Germinal center (tissue), 1 donor: Measurements from ENCODE around the gene DNASE1L1.

Source experiments
- DNase-seq: peaks from one replicate; pipeline ENCODE4 v3.0.0; 2012; ENCODE audit warnings: mixed read lengths, low spot score

Gene DNASE1L1

DNA sequence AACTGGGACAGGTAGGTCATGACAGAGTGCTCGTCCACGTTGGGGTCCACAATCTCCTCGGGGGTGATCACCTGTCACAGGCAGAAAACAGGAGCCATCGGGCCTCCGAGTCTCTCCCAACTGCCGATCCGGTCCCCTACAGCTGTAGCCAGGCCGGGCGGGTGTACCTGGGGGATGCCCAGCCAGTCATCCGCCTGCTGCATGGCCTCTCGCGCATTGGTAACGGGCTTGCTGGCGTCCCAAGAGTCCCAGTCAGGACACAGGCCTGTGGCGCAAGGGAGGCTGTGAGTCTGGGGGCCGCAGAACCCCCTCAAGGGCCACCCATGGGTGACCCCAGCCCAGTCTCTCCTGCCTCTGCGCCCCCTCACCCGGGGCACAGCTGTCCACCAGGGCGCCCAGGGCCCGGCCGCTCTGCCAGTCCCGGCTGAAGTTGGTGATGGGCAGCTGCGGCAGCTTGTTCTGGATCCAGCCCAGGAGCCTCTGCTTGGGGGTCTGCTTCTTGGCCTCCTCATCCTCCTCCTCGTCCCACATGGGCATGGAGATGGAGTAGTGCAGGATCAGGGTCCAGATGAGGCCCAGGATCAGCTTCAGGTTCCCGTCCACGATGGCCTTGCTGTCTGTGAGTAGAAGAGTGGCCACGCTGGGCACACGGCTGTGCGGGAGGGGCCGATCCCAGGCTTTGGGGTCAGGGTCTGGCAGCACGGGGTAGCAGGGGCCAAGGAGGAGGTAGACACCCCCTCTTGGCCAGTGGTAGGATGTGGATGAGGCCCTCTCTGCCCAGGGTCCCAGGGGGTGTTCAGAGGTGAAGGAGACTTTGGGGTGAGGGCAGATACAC is 41.4 kb downstream of the DNASE1L1 start:
- no peak for DNase-seq

DNA sequence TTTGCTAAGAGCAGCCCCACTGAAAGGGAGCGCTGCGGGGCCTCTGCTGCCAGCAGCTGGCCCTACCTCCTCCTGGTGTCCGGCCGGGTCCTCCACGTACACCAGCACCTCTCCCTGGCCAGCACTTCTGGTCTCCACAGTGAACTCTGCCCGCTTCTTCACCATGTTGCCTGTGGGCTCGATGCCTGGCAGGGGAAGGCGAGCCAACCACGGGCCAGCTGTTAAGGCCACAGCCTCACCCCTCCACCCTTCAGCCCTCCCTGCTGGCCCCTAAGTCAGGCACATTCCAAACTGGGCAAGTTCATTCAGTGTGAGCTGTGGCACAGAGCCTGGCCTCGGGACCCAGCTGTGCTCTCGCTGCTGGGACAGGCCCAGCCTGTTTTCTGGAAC is 42.4 kb downstream of the DNASE1L1 start:
- no peak for DNase-seq

DNA sequence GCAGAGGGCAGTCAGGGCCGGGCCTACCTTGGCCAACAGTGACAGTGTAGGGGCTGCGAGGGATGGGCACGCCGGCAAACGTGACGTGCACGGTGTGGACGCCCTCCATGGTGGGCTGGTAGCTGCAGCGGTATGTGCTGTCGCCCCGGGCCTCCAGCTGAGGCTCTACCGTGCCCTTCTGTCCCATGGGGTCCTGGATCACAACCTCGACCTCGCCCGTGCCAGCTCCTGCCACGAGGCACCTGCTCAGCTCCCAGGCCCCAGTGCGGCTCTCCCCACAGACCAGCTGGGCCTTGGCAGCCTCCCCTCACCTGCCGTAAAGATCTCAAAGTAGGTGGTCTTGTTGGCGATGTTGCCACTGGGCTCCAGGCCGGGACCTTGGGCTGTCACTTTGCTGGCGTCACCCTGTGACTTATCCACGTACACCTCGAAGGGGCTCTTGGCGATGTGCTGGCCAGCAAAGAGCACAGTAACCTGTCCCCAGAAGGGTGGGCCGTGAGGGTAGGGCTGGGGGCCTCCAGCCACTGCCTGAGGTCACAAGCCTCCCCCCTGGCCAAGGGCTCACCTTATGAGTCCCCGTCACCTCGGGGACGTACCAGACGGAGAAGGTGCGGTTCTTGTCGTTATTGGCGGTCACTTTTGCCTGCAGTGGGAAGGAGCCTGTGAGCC is 42.9 kb downstream of the DNASE1L1 start:
- DNase-seq = no peak

DNA sequence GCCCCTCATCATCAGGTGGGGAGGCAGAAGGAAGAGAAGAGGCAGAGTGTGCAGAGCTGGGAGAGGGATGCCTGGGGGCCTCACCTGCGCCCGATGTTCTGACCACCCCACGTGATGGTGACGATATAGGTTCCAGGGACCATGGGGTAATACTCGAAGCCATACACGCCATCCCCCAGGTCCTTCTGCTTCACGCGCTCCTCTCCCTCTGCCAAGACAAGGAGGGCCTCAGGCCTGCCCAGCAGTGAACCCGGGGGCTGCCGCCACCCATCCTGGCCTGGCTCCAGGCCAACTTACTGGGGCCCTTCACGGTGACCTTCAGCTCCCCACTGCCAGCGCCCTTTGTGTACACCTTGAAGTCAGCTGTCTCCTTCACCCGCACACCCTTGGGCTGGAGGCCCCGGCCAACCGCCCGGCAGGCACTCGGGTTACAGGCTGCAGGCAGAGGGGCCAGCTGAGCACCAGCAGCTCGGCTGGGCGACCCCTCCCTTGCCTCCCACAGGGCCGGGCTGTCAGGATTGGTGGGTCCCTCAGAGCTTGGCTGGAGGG is 43.9 kb downstream of the DNASE1L1 start:
- DNase-seq = no peak

DNA sequence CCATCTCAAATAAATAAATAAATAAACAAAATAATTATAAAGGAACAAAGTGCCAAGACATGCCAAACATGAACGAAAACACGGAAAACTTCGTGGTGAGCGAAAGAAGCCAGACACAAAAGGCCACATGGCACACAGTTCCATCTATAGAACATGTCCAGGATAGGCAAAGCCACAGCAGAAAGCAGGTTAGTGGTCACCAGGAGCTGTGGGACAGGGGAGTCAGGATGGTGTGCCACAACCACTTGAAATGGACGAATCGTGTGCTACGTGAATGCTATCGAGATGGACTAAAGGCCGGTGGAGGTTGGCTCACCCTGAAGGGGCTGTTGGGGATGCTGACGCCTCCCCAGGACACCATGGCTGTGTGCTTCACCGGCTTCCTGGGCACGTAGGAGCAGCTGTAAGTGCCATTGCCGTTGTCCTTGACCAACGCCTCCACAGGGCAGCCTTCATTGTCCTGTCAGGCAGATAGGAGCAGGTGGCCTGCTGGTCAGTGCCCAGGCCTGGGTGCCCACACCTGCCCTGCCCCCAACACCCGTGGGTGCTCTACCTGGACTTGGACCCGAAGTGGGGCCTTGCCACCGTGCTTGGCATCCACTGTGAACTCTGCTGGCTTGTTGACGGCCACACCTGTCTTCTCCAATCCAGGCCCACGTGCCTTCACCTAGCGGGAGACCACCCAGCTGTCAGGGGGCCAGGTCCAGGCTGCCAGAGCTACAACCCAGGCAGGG is 45.2 kb downstream of the DNASE1L1 start:
- no peak for DNase-seq

DNA sequence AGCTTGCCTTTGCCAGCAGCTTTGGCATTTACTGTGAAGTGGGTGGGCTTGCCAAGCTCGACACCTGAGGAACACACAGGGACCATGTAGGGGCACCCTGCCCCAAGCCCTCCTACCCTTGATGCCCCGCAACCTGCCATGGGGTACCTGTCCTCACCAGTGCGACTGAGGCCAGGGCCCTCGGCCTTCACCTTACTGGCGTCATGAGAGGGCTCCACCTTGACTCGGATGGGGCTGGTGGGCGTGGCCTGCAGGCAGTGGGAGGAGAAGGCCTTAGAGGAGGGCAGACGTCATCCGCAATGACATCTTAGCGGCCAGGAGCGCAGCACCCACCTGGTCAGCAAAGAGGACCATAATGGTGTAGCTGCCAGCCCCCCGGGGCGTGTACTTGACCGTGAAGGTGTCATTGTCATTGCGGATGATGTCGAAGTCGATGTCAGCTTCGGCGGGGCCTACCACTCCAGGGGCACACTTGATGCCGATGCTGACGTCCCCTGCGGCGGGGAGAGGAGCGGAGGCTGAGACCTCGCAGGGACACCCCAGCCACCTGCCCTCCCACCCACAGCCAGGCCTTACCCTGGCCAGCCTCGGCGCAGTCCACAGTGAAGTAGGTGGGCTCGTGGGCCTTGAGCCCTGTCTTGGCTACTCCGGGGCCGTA is 46.8 kb downstream of the DNASE1L1 start:
- no peak for DNase-seq

DNA sequence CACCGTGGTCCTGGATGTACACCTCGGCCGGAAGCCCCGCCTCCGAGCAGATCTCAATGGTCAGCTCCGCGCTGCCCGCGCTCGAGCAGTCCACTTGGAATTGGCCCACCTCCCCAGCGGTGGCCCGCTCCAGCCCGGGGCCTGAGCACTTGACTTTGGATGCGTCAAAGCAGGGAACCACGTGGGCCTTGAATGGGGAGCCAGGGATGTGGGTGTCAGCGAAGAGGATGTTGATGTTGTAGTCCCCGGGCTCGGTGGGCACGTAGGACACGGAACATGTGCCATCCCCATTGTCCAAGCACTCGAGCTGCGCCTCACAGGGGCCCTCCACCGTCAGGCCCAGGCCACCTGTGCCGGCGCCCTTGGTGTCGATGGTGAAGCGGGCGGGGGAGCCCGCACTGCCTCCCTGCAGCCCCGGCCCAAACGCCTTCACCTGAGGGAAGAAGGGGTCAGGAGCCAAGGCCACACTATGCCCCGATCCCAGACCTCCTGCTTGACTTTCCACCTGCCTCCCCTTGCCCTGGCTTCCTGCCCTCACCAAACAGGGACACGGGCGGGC is 48.8 kb downstream of the DNASE1L1 start:
- DNase-seq = no peak

DNA sequence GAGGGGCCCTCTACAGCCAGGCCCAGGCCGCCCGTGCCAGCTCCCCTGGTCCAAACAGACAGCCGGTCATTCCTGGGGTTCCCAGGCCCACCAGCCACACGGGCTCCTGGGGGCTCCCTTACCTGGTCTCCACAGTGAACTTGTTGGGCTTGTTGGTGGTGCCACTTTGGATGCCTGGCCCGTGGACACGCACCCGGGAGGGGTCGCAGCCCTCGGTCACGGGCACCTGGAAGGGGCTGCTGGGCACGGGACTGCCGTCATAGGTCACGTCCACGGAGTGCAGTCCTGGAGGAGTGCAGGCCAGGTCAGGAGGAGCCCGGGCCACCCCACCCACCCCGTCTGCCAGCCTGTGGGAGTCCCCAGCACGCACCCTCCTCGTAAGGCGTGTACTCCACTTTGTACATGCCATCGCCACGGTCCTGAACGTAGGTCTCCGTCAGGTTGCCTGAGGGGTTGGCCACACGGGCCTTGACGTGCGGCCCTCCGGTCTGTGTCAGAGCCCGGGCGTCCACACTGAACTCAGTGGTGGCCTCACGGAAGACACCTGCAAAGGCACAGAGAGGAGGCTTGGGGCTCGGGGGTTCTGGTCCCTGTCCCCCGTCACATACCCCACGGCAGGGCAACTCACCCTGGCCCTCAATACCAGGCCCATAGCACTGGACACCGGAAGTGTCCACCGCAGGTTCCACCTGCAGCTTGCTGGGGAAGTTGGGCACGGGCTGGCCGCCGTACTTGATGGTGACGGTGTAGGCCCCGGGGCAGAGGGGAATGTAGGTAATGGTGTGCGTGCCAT is 49.5 kb downstream of the DNASE1L1 start:
- DNase-seq = no peak

DNA sequence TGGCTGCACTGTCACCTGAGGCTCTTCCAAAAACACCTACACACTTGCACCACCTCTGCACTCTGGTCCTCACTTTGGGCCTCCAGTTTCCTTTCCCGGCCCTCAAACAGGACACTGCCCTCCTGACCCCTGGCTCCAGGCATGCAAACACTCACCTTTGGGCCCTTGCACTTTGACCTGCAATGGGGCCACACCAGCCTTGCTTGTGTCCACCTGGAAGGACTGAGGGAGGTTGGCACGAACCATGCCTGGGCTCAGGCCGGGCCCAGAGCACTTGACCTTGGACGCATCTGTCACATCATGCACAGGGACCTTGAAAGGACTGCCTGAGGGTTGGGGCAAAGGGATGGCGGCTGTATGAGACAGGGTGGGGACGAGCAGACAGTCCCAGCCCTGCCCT is 50.2 kb downstream of the DNASE1L1 start:
- no peak for DNase-seq

DNA sequence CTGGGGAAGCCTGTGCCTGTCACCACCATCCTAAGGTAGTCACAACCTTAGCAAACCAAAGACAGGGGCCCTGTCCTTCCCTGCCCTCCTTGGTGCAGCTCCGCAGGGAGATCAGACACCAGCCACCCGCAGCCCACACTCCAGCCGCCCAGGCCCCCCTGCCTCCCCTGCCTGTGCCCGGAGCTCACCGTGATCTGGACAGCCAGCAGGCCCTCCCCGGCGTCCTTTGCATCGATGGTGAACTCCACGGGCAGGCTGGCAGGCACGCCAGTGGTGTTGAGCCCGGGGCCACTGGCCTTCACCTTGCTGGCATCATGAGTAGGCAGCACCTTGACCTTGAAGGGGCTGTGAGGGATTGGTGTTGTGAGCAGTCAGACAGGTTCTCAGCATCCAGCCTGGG is 51.0 kb downstream of the DNASE1L1 start:
- DNase-seq = no peak

DNA sequence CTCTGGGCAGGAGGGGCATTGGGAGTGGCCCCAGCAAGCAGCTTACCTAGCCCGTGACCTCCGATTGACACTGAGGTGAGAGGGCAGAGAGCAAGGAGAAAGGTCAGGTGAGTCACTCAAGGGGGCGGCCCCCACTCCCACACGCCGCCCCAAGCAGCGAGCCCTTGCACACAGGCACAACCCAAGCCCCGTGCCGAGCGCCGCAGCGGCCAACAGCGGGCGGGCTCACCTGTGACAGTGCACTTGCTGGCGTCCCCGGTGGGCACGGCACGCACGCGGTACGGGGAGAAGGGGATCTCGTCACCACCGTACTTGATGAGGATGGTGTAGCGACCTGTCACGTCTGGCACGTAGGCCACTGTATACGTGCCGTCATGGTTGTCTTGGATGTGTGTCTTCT is 51.8 kb downstream of the DNASE1L1 start:
- no peak for DNase-seq

DNA sequence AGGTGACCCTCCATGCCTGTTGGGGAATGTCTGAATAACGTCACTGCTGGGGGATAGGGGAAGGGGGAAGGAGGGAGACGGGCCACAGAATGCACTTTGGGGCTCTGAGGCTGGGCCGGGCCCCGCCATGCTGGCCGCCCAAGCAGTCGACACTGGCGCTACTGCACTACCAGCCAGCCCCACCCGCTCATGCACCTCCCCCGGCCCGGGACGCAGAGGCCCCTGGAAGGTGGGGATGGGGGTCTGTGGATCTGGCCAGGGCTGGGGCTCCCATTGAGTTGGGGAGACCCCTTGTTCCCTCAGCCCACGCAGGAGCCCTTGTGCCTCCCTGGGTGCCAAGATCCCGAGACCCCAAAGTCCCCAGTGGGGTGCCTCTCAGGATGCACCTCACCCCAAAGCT is 52.5 kb downstream of the DNASE1L1 start:
- DNase-seq = no peak

DNA sequence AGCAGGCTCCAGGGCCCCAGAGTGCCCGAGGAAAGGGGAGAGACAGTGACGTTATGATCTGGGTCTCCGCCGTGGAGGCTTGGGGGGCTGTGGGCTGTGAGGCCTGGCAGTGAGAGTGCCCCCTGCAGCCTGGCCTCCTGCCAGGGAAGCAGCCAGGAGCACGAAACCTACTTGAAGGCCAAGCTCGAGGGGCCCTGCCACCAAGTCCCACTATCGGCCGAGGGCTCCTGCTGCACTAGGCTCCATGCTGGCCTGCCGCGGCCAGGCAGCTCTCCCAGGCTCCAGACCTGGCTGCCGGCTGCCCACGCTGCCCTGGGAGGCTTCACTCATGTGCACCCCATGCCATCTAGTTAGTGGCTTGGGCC is 53.3 kb downstream of the DNASE1L1 start:
- no peak for DNase-seq

DNA sequence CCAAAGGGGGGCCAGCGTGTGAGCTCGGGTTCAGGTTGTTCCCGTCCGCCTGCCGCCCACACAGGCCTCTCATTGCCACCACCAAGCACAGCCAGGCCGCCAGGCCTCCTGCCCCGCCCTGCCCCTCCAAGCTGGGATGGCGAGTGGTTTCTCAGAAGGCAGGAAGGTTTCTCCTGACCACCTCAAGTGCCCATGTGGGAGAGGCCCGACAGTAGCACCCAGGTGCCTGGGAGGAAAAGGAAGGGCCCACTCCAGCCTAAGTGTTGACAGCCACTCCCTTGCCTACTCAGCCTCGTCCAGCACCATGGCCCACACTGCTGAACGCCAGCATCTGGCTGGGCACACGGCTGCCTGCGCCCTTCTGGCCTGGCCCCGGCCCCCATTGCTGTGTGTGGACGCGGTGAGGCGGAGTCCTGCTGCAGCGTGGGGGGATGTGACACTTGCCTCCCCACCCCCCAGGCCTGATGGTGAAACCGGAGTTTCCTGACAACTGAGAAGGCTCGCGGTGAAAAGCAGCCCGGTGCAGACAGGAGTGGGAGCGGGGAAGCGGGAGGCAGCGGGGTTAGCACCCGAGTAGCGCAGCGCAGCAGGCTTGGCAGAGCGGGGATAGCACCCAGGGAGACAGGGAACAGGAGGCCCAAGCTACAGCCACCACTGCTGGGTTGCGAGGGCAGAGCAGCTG is 53.8 kb downstream of the DNASE1L1 start:
- DNase-seq = no peak

DNA sequence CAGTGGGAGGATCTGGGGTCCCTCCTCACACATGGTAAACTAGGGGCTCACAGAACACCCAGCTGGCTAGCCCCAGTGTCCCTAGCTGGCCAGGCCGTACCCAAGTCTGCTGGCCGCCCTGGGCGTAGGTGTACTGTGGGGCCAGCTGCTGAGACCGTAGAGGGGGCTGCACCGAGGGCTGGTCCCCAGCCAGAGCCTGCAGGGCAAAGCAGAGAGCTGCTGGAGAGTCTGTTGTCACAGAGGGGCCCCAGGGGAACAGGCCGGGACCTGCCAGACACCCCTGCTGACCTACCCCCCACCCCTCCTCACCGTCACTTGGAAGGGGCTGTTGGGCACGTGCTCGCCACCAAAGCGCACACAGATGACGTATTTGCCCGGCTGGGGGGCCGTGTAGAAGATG is 54.5 kb downstream of the DNASE1L1 start:
- no peak for DNase-seq

DNA sequence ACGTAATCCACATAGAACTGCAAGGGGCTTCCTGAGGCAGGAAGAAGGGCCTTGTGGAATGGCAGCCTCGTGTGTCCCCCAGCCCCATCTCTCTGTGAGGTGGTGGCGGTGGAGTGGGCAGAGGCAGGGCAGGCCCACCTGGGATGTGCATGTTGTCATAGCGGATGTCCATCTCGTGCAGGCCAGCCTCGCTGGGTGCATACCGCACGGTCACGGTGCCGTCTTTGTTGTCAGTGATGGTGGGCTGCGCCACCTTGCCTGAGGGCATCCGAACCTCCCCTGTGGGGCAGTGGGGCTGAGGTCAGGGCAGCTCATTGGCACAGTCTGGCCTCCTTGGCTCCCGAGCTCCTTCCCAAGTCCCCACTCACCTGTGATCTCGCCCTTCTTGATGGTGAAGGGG is 55.0 kb downstream of the DNASE1L1 start:
- DNase-seq = no peak

DNA sequence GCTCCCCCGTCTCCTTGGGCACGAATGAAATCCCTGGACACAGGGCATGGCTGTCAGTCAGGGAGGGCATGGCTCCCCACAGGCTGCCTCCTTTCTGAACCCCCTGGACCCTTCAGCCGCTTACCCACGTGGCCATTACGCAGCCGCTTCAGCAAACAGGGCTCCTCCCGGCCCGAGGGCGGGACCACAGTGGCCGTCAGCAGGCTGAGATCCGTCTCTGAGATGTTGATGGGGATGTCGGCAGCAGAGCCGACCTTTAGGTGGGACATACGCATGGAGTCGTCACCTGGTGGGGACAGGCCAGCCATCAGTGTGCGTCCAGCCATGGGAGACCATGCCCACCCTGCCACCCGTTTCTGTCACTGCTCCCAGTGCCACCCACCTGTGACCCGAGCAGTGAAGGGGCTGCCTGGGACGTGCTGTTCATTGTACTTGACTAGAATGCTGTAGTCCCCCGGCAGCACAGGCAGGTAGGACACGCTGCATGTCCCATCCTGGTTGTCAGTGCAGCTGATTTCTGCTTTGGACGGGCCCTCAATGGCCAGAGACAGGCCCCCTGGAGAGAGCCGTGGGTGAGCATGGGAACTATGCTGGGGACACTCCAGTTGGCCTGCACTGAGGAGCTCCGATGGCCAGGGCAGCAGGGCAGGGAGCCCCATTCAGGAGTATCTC is 55.7 kb downstream of the DNASE1L1 start:
- no peak for DNase-seq

DNA sequence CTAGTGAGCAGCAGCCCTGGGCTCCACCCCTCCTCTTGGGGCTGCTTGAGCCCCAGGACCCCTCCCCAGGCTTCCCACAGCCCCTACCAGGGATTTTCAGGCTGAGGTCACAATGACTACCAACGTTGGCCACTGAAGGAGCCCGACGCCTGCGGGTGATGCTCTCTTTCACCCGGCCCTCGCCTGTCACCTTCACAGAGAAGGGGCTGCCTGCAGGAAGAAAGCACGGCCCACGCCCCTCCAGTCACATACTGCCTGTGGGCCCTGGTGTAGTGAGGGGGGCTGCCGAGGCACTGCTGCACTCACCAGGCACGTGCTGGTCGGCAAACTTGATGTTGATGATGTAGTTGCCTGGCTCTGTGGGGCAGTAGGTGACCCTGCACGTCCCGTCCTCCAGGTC is 56.6 kb downstream of the DNASE1L1 start:
- no peak for DNase-seq

DNA sequence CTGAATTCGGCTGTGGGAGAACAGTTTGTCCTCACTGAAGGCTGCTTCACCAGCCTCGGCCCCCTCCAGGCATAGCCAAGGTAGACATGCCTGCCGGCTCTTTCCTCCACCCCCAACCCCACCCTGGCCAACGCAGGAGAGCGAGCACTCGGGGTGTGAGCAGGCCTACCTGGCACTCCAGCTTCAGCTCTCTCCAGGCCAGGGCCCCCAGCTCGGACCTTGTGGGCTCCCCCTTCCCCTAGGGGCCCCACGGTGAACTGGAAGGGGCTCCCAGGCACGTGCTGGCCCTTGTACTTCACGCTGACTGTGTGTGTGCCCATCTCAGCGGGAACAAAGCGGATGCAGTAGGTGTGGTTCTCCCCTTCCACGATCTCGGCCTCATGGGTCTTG is 57.0 kb downstream of the DNASE1L1 start:
- DNase-seq = no peak
